Heart left ventricle (tissue), 13 donors: ENCODE data around the gene PATJ.

ENCODE experiments used
- POLR2A ChIP-seq, 2 donors: fragments of 450-650 bp; IDR thresholded peaks; one replicate each; pipeline ENCODE4 v1.6.1; 2017; ENCODE audit warnings: antibody characterized with exemption in 2 of 2, mild to moderate bottlenecking in 2 of 2, moderate library complexity in 2 of 2
- TF ChIP-seq, protein P1 (sequence below), 12 donors: fragments of 200-600 bp; sonication (generic) in 4 of 12; IDR thresholded peaks; one replicate each; pipeline versions ENCODE4 v1.5.0 to v1.8.0; 2018 to 2022; ENCODE audit warnings: antibody characterized with exemption in 12 of 12, mild to moderate bottlenecking in 5 of 12
- donor health status: ischemic (EF 13 %, LVEDD 7.1; RV severe dilation, severe dysfunction).
- donor health status: DM: no; HTN: yes; CAD: no.
- donor health status: DM: no; HTN: no; CAD: no.
- donor health status: ischemic (EF 25% LVEDD 6.9; RV normal size, moderate dysfunction).
- donor health status: ischemic (EF 25% LVEDD 5.7; RV mildly dilated, moderate dysfunction).
- donor health status: ischemic (EF 35%, LVEDD 5.7; RV mildly dilated, moderate dysfunction).
- donor health status: nonischemic (EF 11% LVEDD 7.7; RV severe dilation, severe dysfunction).
- donor health status: DM: yes; HTN: yes; CAD: no.
- donor health status: PGD.
- donor health status: ischemic (EF 29% LVEDD 5.4; RV normal size, mild dysfunction).
- donor health status: nonischemic (EF 23%, LVEDD 6.1; RV moderate dilation, normal function).

DNA sequence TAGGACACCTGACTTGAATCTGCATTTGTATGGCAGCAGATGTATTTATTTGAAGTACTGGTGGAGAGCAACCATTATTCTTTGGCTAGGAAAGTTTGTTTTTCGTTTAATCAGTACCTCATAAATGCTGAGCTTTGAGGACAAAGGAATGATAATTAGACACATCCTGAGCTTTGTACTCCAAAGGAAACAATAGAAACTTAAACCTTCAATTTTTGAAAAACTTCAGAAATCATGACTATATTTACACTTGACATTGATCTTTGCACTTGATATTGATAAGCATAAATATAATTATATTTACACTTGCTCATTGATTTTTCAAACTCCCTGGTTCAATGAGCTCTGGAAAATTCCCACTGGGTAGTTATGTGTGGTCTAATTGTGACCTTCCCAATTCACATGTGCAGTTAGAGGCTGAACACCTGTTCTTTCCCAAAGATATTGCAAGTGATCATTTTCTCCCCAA is 10.7 kb downstream of the PATJ start:
- TF ChIP-seq, protein P1, sequence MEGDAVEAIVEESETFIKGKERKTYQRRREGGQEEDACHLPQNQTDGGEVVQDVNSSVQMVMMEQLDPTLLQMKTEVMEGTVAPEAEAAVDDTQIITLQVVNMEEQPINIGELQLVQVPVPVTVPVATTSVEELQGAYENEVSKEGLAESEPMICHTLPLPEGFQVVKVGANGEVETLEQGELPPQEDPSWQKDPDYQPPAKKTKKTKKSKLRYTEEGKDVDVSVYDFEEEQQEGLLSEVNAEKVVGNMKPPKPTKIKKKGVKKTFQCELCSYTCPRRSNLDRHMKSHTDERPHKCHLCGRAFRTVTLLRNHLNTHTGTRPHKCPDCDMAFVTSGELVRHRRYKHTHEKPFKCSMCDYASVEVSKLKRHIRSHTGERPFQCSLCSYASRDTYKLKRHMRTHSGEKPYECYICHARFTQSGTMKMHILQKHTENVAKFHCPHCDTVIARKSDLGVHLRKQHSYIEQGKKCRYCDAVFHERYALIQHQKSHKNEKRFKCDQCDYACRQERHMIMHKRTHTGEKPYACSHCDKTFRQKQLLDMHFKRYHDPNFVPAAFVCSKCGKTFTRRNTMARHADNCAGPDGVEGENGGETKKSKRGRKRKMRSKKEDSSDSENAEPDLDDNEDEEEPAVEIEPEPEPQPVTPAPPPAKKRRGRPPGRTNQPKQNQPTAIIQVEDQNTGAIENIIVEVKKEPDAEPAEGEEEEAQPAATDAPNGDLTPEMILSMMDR (IDR thresholded peaks at IDR 0.05): no peak
- TF ChIP-seq POLR2A (IDR thresholded peaks at IDR 0.05): no peak
